ENCODE data around the gene SEPTIN1. TPM values are rescaled to one million over a fixed set of nuclear protein-coding genes. Genes with fewer than 3 reads are reported as not detected.
A peak's percentile ranks its signal among the peaks of the same experiment; 100 is the strongest.

SEPTIN1 gene
- total RNA-seq, 1 experiment from 2014 or later: 1.4 TPM

DNA sequence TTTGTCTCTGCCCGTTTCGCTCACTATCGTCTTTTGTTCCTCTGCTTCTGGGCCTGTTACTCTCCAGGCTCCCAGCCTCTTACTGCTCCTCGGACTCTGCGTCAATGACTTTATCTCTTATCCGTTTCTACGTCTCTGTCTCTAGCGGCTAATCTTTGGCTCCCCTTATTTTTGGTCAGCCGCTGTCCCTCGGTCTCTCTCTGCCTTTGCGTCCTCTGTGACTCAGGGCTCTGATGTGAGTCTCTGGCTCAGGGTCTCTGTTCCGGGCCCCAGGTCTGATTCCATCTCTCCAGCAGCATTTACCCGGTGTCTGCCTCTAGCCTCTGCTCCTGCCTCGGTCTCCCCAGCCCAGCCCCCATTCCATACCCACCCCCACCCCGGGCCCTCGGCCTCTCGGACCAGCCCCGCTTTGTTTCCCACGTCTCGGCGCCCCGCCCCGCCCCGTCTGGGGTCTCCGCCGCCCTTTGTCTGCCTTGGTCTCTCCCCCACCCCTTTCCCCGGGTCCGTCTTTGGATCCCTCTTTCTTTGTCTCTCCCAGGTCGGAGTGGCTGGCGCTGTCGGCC, 12.3 kb upstream of the SEPTIN1 start:
- Histone ChIP-seq H3K27me3 (ENCODE audit: insufficient read depth, low read length) (no peaks in the 10 kb centered on the region), H3K79me1 (ENCODE audit: insufficient read depth, low read depth, low read length, poor library complexity, severe bottlenecking) (no peaks in the 10 kb centered on the region), H2BK5ac (ENCODE audit: insufficient read length, low read length) (peak overlapping the region; percentile 74), H3K56ac (ENCODE audit: insufficient read length, low read depth, low read length) (no peak overlapping the region), H4K20me1 (ENCODE audit: control insufficient read depth, insufficient read depth, insufficient read length) (no peaks in the 10 kb centered on the region), H4K5ac (ENCODE audit: insufficient read length, low read depth, low read length) (no peak overlapping the region), H3K4ac (ENCODE audit: low read depth, low read length) (peak overlapping the region; percentile 18; the same call in 1 of the 2 replicates), H3T11ph (ENCODE audit: low read length) (peak overlapping the region; percentile 56), H3K4me1 (ENCODE audit: insufficient read depth, low read length) (no peaks in the 10 kb centered on the region; the same call in 1 of the 2 replicates), H3K23ac (ENCODE audit: insufficient read length, low read depth, low read length) (no peak overlapping the region), H3K27ac (ENCODE audit: insufficient read length, low read depth, low read length) (peak overlapping the region; percentile 67), H3K79me2 (ENCODE audit: insufficient read depth, low read length) (peaks cover 4% of the 10 kb centered on the region; the same call in 1 of the 2 replicates), H2AK5ac (ENCODE audit: insufficient read length, low read length) (no peak overlapping the region), H3K23me2 (ENCODE audit: insufficient read length, low read depth, low read length, poor library complexity, severe bottlenecking) (peaks cover 15% of the 10 kb centered on the region), H2BK120ac (ENCODE audit: low read depth, low read length, poor library complexity, severe bottlenecking) (no peak overlapping the region), H2BK15ac (ENCODE audit: low read depth, low read length) (no peak overlapping the region), H2BK12ac (ENCODE audit: insufficient read length, low read depth, low read length) (no peak overlapping the region), H2AFZ (ENCODE audit: low read length) (no peak overlapping the region), H3K9ac (ENCODE audit: extremely low read depth, insufficient read length, low read length) (peak overlapping the region; percentile 97), H4K91ac (ENCODE audit: insufficient read length, low read depth, low read length) (no peak overlapping the region), H4K8ac (replicated peaks; ENCODE audit: insufficient read length, low read depth, low read length) (no peak overlapping the region), H3K14ac (ENCODE audit: insufficient read depth, low read length) (peak overlapping the region; percentile 99), H3K9me3 (ENCODE audit: control insufficient read depth, low read depth, low read length) (no peaks in the 10 kb centered on the region), H3K18ac (ENCODE audit: insufficient read length, low read depth, low read length) (peak overlapping the region; percentile 86), H2BK20ac (ENCODE audit: low read depth, low read length, poor library complexity, severe bottlenecking) (no peak overlapping the region), H3K4me2 (ENCODE audit: insufficient read depth, insufficient read length, low read length) (peak overlapping the region; percentile 83)
- no CpG with 5 or more reads among the region's 31 CpGs for WGBS (ENCODE audit: extremely low coverage, insufficient read length, low lambda C conversion rate)
- H3K9me3 Mint-ChIP-seq: no peaks in the 10 kb centered on the region; a peak in 1 of 5 replicates
- no peak for DNase-seq
- no peaks in the 10 kb centered on the region; the same call in 1 of the 2 replicates for H3K27me3 Mint-ChIP-seq (ENCODE audit: low read depth)
- peak overlapping the region; percentile 93 to 99 (median 97) for H3K27ac Mint-ChIP-seq
- peak overlapping the region; percentile 85 to 91 for H3K4me3 Mint-ChIP-seq
- H3K36me3 Mint-ChIP-seq (ENCODE audit: insufficient read depth in 1 of 3, low read depth in 3 of 3): peaks cover 9 to 33% (median 20%) of the 10 kb centered on the region in 3 experiments; a peak in 6 of 7 replicates
- TF ChIP-seq, protein P1, sequence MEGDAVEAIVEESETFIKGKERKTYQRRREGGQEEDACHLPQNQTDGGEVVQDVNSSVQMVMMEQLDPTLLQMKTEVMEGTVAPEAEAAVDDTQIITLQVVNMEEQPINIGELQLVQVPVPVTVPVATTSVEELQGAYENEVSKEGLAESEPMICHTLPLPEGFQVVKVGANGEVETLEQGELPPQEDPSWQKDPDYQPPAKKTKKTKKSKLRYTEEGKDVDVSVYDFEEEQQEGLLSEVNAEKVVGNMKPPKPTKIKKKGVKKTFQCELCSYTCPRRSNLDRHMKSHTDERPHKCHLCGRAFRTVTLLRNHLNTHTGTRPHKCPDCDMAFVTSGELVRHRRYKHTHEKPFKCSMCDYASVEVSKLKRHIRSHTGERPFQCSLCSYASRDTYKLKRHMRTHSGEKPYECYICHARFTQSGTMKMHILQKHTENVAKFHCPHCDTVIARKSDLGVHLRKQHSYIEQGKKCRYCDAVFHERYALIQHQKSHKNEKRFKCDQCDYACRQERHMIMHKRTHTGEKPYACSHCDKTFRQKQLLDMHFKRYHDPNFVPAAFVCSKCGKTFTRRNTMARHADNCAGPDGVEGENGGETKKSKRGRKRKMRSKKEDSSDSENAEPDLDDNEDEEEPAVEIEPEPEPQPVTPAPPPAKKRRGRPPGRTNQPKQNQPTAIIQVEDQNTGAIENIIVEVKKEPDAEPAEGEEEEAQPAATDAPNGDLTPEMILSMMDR (conservative IDR thresholded peaks at IDR 0.05): no peak
- H3K4me1 Mint-ChIP-seq: peaks cover 23 to 41% of the 10 kb centered on the region in 2 experiments
